Endothelial cell of umbilical vein (primary cell): Measurements from ENCODE around the gene LGMN. TPM values are rescaled to one million over a fixed set of nuclear protein-coding genes. Genes with fewer than 3 reads are reported as not detected.

ENCODE experiments used
- BruUV-seq: library from RNA; stranded (reverse); fragments of 400-500 nt; replicated peaks from 2 replicates; lab custom pipeline; 2021; lab: Mats Ljungman, UMichigan
- CTCF ChIA-PET: fragments of 300-600, 350-600 bp; sonication (Branson Sonifier 250); formaldehyde crosslinking; loops from one replicate; lab custom pipeline; 2021; ENCODE audit warnings: antibody characterized with exemption, inconsistent platforms; lab: Charles Lee
- POLR2A ChIA-PET: fragments of 300-600, 350-600 bp; sonication (Branson Sonifier 250); formaldehyde crosslinking; loops from one replicate; lab custom pipeline; 2021; ENCODE audit warnings: antibody characterized with exemption, inconsistent platforms; lab: Charles Lee
- DNase-seq: peaks from one replicate; pipeline ENCODE4 v3.0.0-alpha.2; 2011; ENCODE audit warnings: low read depth, low spot score
- FAIRE-seq: peaks from 2 replicates; lab custom pipeline; 2011; peaks lifted over from hg19 to GRCh38; lab: Jason Lieb, UNC
- H2AFZ ChIP-seq: 2 replicates; pipeline ENCODE4 v1.6.0; 2012; ENCODE audit warnings: low read depth, low read length, control low read depth, inconsistent platforms
- H3K27ac ChIP-seq: 2 replicates; pipeline ENCODE4 v1.5.1; 2011; ENCODE audit warnings: low read depth, mild to moderate bottlenecking, control low read depth, low read length, moderate library complexity; ENCODE audit not compliant: insufficient read depth
- H3K27me3 ChIP-seq, 2 experiments: 2 replicates each; pipeline versions ENCODE4 v1.6.0 to v1.6.1; 2011; ENCODE audit warnings: low read length in 2 of 2, mixed read lengths in 1 of 2; ENCODE audit not compliant: control insufficient read depth in 2 of 2, insufficient read depth in 2 of 2
- H3K36me3 ChIP-seq, 2 experiments: 2 replicates in 1 of 2; 3 replicates in 1 of 2; pipeline ENCODE4 v1.5.1; 2011; ENCODE audit warnings: low read length in 2 of 2, mild to moderate bottlenecking in 1 of 2, moderate library complexity in 1 of 2; ENCODE audit not compliant: control insufficient read depth in 2 of 2, insufficient read depth in 2 of 2; ENCODE audit errors: extremely low read depth in 1 of 2
- H3K4me1 ChIP-seq: 3 replicates; pipeline ENCODE4 v1.5.1; 2011; ENCODE audit warnings: mild to moderate bottlenecking, low read length; ENCODE audit not compliant: control insufficient read depth, insufficient read depth; ENCODE audit errors: extremely low read depth
- H3K4me2 ChIP-seq: 2 replicates; pipeline ENCODE4 v1.6.1; 2011; ENCODE audit warnings: low read length, control low read depth, mixed read lengths; ENCODE audit not compliant: insufficient read depth
- H3K4me3 ChIP-seq, 3 experiments: fragments of 200-600 bp in 1 of 3; sonication (generic), shearing (Covaris generic) in 1 of 3; replicated peaks in 1 of 3; 2 replicates each; pipeline ENCODE4 v1.5.1; 2011 to 2016; ENCODE audit warnings: control low read depth in 3 of 3, low read length in 3 of 3, mild to moderate bottlenecking in 2 of 3, inconsistent platforms in 1 of 3, low read depth in 1 of 3, moderate library complexity in 1 of 3; ENCODE audit not compliant: insufficient read depth in 1 of 3
- H3K79me2 ChIP-seq: 2 replicates; pipeline ENCODE4 v1.6.0; 2012; ENCODE audit warnings: low read length, inconsistent platforms; ENCODE audit not compliant: control insufficient read depth, insufficient read depth
- H3K9ac ChIP-seq: replicated peaks from 2 replicates; pipeline ENCODE3; 2011; ENCODE audit warnings: low read length, control low read depth; ENCODE audit not compliant: insufficient read depth; ENCODE audit errors: extremely low read depth
- H3K9me1 ChIP-seq: replicated peaks from 3 replicates; pipeline ENCODE4 v1.6.0; 2011; ENCODE audit warnings: mild to moderate bottlenecking, low read length; ENCODE audit not compliant: control insufficient read depth, insufficient read depth; ENCODE audit errors: extremely low read depth
- H3K9me3 ChIP-seq: replicated peaks from 2 replicates; pipeline ENCODE4 v1.5.1; 2012; ENCODE audit warnings: low read length, inconsistent platforms; ENCODE audit not compliant: control insufficient read depth, insufficient read depth
- H4K20me1 ChIP-seq: replicated peaks from 2 replicates; pipeline ENCODE3; 2011; ENCODE audit warnings: mild to moderate bottlenecking, low read length; ENCODE audit not compliant: control insufficient read depth, insufficient read depth; ENCODE audit errors: extremely low read depth
- FOS ChIP-seq: IDR thresholded peaks from 2 replicates; pipeline ENCODE4 v1.6.1; 2011; ENCODE audit warnings: mild to moderate bottlenecking, low read length, moderate library complexity, borderline replicate concordance; ENCODE audit not compliant: insufficient read depth
- GATA2 ChIP-seq: IDR thresholded peaks from 2 replicates; pipeline ENCODE4 v1.7.0; 2011; ENCODE audit warnings: low read depth, mild to moderate bottlenecking, moderate library complexity, mixed read lengths, low read length; ENCODE audit not compliant: insufficient read length, insufficient read depth
- JUN ChIP-seq: IDR thresholded peaks from 2 replicates; pipeline ENCODE4 v1.6.1; 2011; ENCODE audit warnings: borderline replicate concordance, low read depth; ENCODE audit not compliant: insufficient read length, insufficient read depth
- POLR2A ChIP-seq: IDR thresholded peaks from 2 replicates; pipeline ENCODE4 v1.6.1; 2012; ENCODE audit warnings: low read depth, mild to moderate bottlenecking, control low read depth, low read length
- POLR2AphosphoS5 ChIP-seq: IDR thresholded peaks from 2 replicates; pipeline ENCODE4 v1.6.1; 2012; ENCODE audit warnings: low read depth, mild to moderate bottlenecking, control low read depth, low read length, moderate library complexity; ENCODE audit not compliant: insufficient read depth
- dilution Hi-C: fragments of 300-500 bp; cut with MboI; formaldehyde crosslinking; loops from one replicate; pipeline ENCODE4 v1.15.0; 2019; ENCODE audit warnings: low sequenced_read_pairs; ENCODE audit not compliant: extremely low pct_ligation_motif_present
- intact Hi-C: fragments of 100-400 bp; cut with micrococcal nuclease; formaldehyde crosslinking; loops from one replicate; pipeline ENCODE4 v1.10.0; 2022
- polyA plus RNA-seq, 4 experiments: library from polyadenylated mRNA; depleted of rRNA in 3 of 4; stranded (reverse) in 3 of 4; unstranded in 1 of 4; fragments of >200 nt; gene quantifications; 2 replicates each; pipeline versions ENCODE4 v1.2.1 to v1.2.3, GENCODE V29; 2011 to 2012; ENCODE audit warnings: missing spikeins in 1 of 4
- total RNA-seq: library from RNA; stranded (reverse); gene quantifications from 2 replicates; pipeline ENCODE4 v1.2.3, GENCODE V29; 2021
- TF ChIP-seq, protein P1 (sequence below): IDR thresholded peaks from 2 replicates; pipeline ENCODE4 v1.6.1; 2011; ENCODE audit not compliant: insufficient read depth, insufficient read length

The LGMN gene
- total and polyA plus RNA-seq, 2 donors (not counting 3 experiments of a cell fraction or from before 2014, with no cell fraction given) = 56.7 to 99.2 TPM

GRCh38 chr14:92726933-92727262 is 21.5 kb downstream of the LGMN start:
- no peaks in the 10 kb centered on the region for H3K9me1 ChIP-seq
- H3K79me2 ChIP-seq = no peaks in the 10 kb centered on the region
- no peak overlapping the region for H2AFZ ChIP-seq
- H3K27ac ChIP-seq = peak overlapping the region; percentile 83
- H3K9ac ChIP-seq = no peak overlapping the region
- intact Hi-C loops = loop anchor here (1.0 kb wide), 2 partner anchors 21 to 67 kb away; partner anchors contain the start of genes GOLGA5 and LGMN
- H3K4me1 ChIP-seq = peaks cover 10% of the 10 kb centered on the region
- H4K20me1 ChIP-seq = no peaks in the 10 kb centered on the region
- POLR2A ChIA-PET = interaction anchor here (3.6 kb wide), 1 partner anchor 21 kb away, joined by 27 read pairs; the partner anchor contains the start of gene LGMN
- H3K27me3 ChIP-seq = no peaks in the 10 kb centered on the region
- no peak for TF ChIP-seq FOS
- no peak for TF ChIP-seq GATA2
- no peak for TF ChIP-seq JUN
- no peak for TF ChIP-seq POLR2AphosphoS5
- TF ChIP-seq, protein P1, sequence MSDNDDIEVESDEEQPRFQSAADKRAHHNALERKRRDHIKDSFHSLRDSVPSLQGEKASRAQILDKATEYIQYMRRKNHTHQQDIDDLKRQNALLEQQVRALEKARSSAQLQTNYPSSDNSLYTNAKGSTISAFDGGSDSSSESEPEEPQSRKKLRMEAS = no peak
- TF ChIP-seq POLR2A = no peak
- no peaks in the 10 kb centered on the region for H3K9me3 ChIP-seq
- H3K36me3 ChIP-seq = peaks cover 0 to 2% of the 10 kb centered on the region in 2 experiments
- no peak for FAIRE-seq
- no TSS peak for BruUV-seq
- no peak for DNase-seq
- dilution Hi-C loops = no loop called here
- no peak overlapping the region for H3K4me3 ChIP-seq
- no peak overlapping the region for H3K4me2 ChIP-seq
- CTCF ChIA-PET = interaction anchor here (0.9 to 3.0 kb wide), 3 partner anchors 10 to 39 kb away, joined by 3 to 19 read pairs (median 3); no protein-coding TSS in a partner anchor
